GM10847 (cell line): Measurements from ENCODE around the gene USF2.

Source experiments
- POLR2A ChIP-seq: IDR thresholded peaks from 2 replicates; pipeline ENCODE4 v1.6.1; 2011; ENCODE audit not compliant: insufficient read length; ENCODE audit errors: extremely low read depth

The USF2 gene

GRCh38 chr19:35256566-35256965 is 12.2 kb upstream of the USF2 start:
- TF ChIP-seq POLR2A: no peak

GRCh38 chr19:35257113-35257461 is 11.7 kb upstream of the USF2 start:
- no peak for TF ChIP-seq POLR2A

DNA sequence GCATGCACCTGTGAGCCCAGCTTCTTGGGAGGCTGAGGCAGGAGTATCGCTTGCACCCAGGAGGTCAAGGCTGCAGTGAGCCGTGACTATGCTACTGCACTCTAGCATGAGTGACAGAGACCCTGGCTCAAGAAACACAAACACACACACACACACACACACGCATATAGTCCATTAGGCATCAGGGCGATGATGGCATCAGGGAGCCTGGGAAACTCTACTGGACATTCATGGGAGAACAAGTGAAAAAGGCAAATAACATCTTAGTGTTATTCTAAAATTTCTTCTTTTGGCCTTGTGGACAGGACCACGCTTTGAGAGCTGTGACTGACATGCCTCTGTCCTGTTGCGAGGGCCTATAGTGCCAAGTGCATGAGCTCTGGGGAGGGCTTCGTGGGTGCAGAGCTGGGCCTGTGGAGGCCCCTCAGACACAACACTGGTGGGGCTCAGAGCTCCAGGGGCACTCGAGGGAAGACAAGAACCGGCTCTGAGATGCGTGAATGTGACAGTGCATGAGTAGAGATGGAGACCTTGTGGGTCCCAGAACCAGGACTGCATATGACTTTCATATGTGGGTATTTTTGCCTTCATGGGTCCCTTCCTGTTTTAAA is 8.0 kb upstream of the USF2 start:
- no peak for TF ChIP-seq POLR2A

- no peak for TF ChIP-seq POLR2A
Observed at GRCh38 chr19:35261356-35262100, 7.2 kb upstream of the USF2 start.

DNA sequence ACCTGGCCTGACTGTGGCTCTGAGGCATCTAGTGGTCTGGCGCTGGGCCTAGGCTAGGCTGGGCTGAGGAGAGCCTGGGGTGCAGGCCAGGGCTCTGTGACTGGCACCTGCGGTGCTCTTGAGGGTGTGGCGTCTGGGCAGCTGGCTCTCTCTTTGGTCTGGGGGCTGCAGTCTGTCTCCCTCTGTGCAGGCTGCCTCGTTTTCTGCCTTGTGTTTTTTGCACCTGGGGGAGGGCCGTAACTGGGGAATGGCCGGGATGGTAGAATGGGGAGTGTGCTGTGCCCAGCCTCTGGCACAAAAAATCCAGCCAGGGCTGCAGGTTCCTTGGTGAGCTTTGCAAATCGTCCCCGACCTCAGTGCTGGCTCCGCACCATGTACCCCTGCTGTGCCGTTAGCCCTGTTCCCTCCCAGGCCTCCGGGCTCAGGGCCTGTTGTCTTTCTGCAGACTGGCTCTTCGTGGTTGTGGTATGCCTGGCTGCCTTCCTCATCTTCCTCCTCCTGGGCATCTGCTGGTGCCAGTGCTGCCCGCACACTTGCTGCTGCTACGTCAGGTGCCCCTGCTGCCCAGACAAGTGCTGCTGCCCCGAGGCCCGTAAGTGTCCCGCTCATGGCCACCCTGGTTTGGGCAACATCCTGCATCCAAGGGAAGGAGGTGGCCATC is 6.5 kb upstream of the USF2 start:
- TF ChIP-seq POLR2A: no peak

DNA sequence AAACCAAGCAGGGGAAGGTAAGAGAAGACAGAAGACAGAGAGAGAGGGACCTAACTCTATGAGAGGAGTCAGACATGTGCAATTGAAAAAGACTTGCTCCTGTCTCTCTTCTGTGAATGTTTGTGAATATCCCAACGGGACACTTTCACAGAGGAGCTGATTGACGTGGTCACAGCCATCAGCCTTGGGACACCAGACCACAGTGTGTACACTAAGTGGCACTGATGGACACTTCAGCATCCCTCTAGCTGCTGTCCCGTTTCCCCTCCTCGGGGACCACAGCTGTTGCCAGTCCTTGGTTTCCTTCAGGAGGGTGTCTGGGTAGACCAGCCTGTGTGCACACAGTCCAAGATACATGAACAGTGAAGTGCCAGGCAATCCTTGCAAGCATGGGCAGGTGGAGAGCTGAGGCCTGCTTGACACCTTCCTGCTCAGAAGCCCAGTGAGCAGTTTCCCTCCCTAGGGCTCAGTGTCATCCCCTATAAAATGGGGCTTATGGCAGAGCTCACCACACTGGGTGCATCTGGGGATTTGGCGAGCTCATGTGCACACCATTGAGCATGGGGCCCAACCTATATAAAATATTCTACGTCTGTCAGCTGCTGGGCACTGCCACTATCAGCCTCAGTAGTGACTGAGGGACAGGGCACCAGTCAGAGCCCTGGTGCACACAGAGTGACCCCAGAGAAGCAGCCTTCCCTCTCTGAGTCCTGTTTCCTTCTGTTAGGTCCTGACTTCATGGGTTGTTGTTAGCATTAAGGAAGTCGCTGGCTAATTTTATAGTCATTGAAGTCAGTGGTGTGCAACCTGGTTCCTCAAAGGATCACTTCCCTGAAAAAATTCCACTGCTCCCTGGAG is 4.3 kb upstream of the USF2 start:
- no peak for TF ChIP-seq POLR2A

- no peak for TF ChIP-seq POLR2A
Observed at GRCh38 chr19:35265126-35265899, 3.4 kb upstream of the USF2 start.

DNA sequence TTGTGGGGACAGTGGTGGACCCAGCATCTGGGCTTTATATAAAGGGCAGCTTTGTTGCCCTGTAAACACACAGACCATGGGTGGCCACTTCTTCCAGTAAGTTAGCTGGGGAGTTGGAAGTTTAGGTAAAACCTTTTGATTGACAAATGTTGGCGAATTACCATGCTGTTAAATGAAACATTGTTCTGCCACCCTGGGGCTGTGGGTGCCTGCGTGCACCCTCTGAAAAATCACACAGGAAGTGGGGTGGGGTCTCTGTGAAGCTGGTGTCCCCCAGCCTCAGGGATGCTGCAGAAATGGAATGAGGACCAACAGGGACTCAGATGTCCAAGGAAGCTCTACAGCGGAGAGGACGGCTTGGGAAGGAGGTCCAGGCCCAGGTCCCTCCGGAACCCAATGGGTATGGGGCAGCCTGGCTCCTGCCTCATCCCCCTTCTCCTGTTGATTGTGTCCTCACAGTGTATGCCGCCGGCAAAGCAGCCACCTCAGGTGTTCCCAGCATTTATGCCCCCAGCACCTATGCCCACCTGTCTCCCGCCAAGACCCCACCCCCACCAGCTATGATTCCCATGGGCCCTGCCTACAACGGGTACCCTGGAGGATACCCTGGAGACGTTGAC is 2.8 kb upstream of the USF2 start:
- TF ChIP-seq POLR2A: no peak

GRCh38 chr19:35266520-35267352 is 2.0 kb upstream of the USF2 start:
- no peak for TF ChIP-seq POLR2A

DNA sequence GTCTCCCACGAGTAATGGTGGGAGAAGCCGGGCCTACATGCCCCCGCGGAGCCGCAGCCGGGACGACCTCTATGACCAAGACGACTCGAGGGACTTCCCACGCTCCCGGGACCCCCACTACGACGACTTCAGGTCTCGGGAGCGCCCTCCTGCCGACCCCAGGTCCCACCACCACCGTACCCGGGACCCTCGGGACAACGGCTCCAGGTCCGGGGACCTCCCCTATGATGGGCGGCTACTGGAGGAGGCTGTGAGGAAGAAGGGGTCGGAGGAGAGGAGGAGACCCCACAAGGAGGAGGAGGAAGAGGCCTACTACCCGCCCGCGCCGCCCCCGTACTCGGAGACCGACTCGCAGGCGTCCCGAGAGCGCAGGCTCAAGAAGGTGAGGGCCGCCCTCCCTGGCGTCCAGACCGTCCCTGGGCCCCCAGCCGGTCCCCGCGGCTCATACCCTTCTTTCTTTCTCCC is 1.4 kb upstream of the USF2 start:
- no peak for TF ChIP-seq POLR2A

GRCh38 chr19:35267818-35268535 is 785 bp upstream of the USF2 start:
- TF ChIP-seq POLR2A: peak; percentile 62

- peak; percentile 17 for TF ChIP-seq POLR2A
Observed at GRCh38 chr19:35269438-35270117, 816 bp downstream of the USF2 start.
